H1 (cell line): ENCODE measurements around the gene PDZD2. TPM values are rescaled to one million over a fixed set of nuclear protein-coding genes. Genes with fewer than 3 reads are reported as not detected.

Source experiments
- EZH2 ChIP-seq: fragments of 200-600 bp; sonication (generic); IDR thresholded peaks from 2 replicates; pipeline ENCODE4 v1.7.1; 2012; ENCODE audit warnings: low read depth, mild to moderate bottlenecking, moderate library complexity, low read length, inconsistent platforms; ENCODE audit not compliant: severe bottlenecking
- FOSL1 ChIP-seq: IDR thresholded peaks from 2 replicates; pipeline ENCODE4 v1.6.1; 2011; ENCODE audit warnings: mild to moderate bottlenecking, low read depth, low read length, moderate library complexity; ENCODE audit not compliant: insufficient read depth
- RAD21 ChIP-seq, 2 experiments: IDR thresholded peaks in 1 of 2; conservative IDR thresholded peaks in 1 of 2; 2 replicates each; pipeline ENCODE4 v1.6.1; 2011; ENCODE audit warnings: low read depth in 2 of 2, low read length in 2 of 2, improper control_type of control experiment in 1 of 2, inconsistent platforms in 1 of 2, mild to moderate bottlenecking in 1 of 2, moderate library complexity in 1 of 2
- polyA plus RNA-seq, 7 experiments: library from polyadenylated mRNA; depleted of rRNA in 3 of 7; stranded (reverse) in 5 of 7; unstranded in 2 of 7; fragments of >200 nt in 5 of 7; fragments of 200-250 nt in 2 of 7; gene quantifications; 1 replicate in 5 of 7; 2 replicates in 1 of 7; 4 replicates in 1 of 7; pipeline versions ENCODE4 v1.2.1 to v1.2.3, GENCODE V29; 2011 to 2013; ENCODE audit warnings: missing spikeins in 2 of 7, mixed read lengths in 2 of 7
- total RNA-seq: library from RNA; stranded (reverse); fragmentation: NEBNext Ultra II Directional; extraction: Animal tissue kit (Norgen Biotek cat#: 25700); gene quantifications from 2 replicates; pipeline ENCODE4 v1.2.1, GENCODE V29; 2021
- TF ChIP-seq, protein P1 (sequence below): IDR thresholded peaks from 2 replicates; pipeline ENCODE4 v1.6.1; 2011; ENCODE audit warnings: low read length, improper control_type of control experiment

The PDZD2 gene
- total and polyA plus RNA-seq, 2 of the 8 experiments (the other 6 are each of a cell fraction or from before 2014, with no cell fraction given) = 1.2 to 6.8 TPM

DNA sequence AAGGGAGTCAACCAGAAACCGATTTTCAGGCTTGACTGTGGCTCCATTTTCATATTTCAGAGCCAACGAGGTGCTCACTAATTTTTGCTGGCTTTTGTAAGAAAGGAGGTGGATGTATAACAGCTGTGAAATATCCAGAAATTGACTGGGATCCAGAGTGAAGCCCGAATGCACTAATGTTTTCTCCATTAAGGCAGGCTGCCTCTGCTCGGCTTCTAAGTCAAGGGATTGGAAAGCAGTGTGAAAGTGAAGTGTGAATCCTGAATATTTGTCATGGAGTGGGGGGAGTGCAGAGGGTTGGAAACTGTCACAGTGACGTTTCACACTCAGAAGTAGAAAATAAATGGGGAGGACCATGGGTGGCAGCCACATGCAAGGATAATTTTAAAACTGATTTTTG lies 297.8 kb downstream of the PDZD2 start (continued):
- TF ChIP-seq RAD21 (IDR thresholded peaks at IDR 0.05 in 1 of 2, conservative IDR thresholded peaks at IDR 0.05 in 1 of 2; ENCODE audit: low read depth in 2 of 2, low read length in 2 of 2) = no peak
- TF ChIP-seq, protein P1, sequence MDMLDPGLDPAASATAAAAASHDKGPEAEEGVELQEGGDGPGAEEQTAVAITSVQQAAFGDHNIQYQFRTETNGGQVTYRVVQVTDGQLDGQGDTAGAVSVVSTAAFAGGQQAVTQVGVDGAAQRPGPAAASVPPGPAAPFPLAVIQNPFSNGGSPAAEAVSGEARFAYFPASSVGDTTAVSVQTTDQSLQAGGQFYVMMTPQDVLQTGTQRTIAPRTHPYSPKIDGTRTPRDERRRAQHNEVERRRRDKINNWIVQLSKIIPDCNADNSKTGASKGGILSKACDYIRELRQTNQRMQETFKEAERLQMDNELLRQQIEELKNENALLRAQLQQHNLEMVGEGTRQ = no peak
- no peak for TF ChIP-seq EZH2
- no peak for TF ChIP-seq FOSL1
- TF ChIP-seq, all 59 proteins: peak for 0
